Spleen (tissue), 11 donors: ENCODE data around the gene SV2B. TPM values are rescaled to one million over a fixed set of nuclear protein-coding genes. Genes with fewer than 3 reads are reported as not detected.

Experiments
- DNase-seq: peaks from one replicate; pipeline ENCODE4 v3.0.0-alpha.2; 2020
- H3K27ac ChIP-seq, 8 donors: fragments of 200-600 bp; sonication (generic) in 7 of 8; 1 replicate in 4 of 8; 2 replicates in 4 of 8; pipeline versions ENCODE4 v1.5.0 to v1.8.0; 2016 to 2021; ENCODE audit warnings: inconsistent platforms in 4 of 8, mild to moderate bottlenecking in 4 of 8, moderate library complexity in 1 of 8
- H3K27me3 ChIP-seq, 7 donors: fragments of 200-600 bp; sonication (generic) in 6 of 7; replicated peaks in 1 of 7; 1 replicate in 4 of 7; 2 replicates in 3 of 7; pipeline versions ENCODE4 v1.5.0 to v1.8.0; 2016 to 2021; ENCODE audit warnings: inconsistent platforms in 3 of 7, mild to moderate bottlenecking in 1 of 7
- H3K36me3 ChIP-seq, 6 donors: fragments of 200-600 bp; sonication (generic) in 5 of 6; 1 replicate in 4 of 6; 2 replicates in 2 of 6; pipeline versions ENCODE4 v1.5.0 to v1.8.0; 2016 to 2021; ENCODE audit warnings: inconsistent platforms in 2 of 6
- H3K4me1 ChIP-seq, 6 donors: fragments of 200-600 bp; sonication (generic) in 5 of 6; 1 replicate in 3 of 6; 2 replicates in 3 of 6; pipeline versions ENCODE4 v1.5.0 to v1.8.0; 2016 to 2021; ENCODE audit warnings: inconsistent platforms in 3 of 6
- H3K4me3 ChIP-seq, 8 donors: fragments of 200-600 bp; sonication (generic) in 7 of 8; 1 replicate in 4 of 8; 2 replicates in 4 of 8; pipeline versions ENCODE4 v1.5.0 to v1.8.0; 2016 to 2021; ENCODE audit warnings: inconsistent platforms in 4 of 8, mild to moderate bottlenecking in 4 of 8, moderate library complexity in 2 of 8
- H3K9me3 ChIP-seq, 8 donors: fragments of 200-600 bp; sonication (generic) in 7 of 8; 1 replicate in 4 of 8; 2 replicates in 4 of 8; pipeline versions ENCODE4 v1.5.0 to v1.8.0; 2016 to 2021; ENCODE audit warnings: inconsistent platforms in 4 of 8
- CTCF ChIP-seq, 11 experiments: fragments of 200-600 bp in 7 of 11; fragments of 450-650 bp in 4 of 11; sonication (generic) in 4 of 11; IDR thresholded peaks in 8 of 11; conservative IDR thresholded peaks in 3 of 11; 1 replicate in 7 of 11; 2 replicates in 4 of 11; pipeline versions ENCODE4 v1.4.0 to v1.8.0; 2016 to 2021; ENCODE audit warnings: antibody characterized with exemption in 11 of 11, inconsistent platforms in 4 of 11, mild to moderate bottlenecking in 1 of 11
- POLR2A ChIP-seq, 3 donors: fragments of 450-650 bp; IDR thresholded peaks; one replicate each; pipeline ENCODE4 v1.5.1; 2017; ENCODE audit warnings: antibody characterized with exemption in 3 of 3, mild to moderate bottlenecking in 1 of 3
- POLR2AphosphoS5 ChIP-seq, 3 donors: sonication (generic); formaldehyde crosslinking; IDR thresholded peaks; one replicate each; pipeline ENCODE4 v1.5.1; 2017; ENCODE audit warnings: antibody characterized with exemption in 3 of 3
- WGBS, 5 donors: extraction: QIAGEN DNeasy Blood & Tissue Kit in 3 of 5; methylation state at CpG; one replicate each; pipeline versions ENCODE4 v1.1.5 to v1.1.7; 2013 to 2018; 5-methylcytosine and 5-hydroxymethylcytosine counted together
- intact Hi-C: fragments of 100-400 bp; cut with DNase I; formaldehyde crosslinking; loops from one replicate; pipeline ENCODE4 v1.15.0; 2023; ENCODE audit warnings: low total_unique reads
- polyA plus RNA-seq, 3 donors: library from polyadenylated mRNA; stranded (reverse); fragments of 200-250 nt; gene quantifications; one replicate each; pipeline ENCODE4 v1.2.1, GENCODE V29; 2013
- total RNA-seq, 7 donors: library from RNA; depleted of rRNA in 3 of 7; stranded (reverse); fragments of >200 nt in 3 of 7; fragmentation: NEBNext Ultra II Directional in 4 of 7; extraction: Animal tissue kit (Norgen Biotek cat#: 25700) in 4 of 7; gene quantifications; one replicate each; pipeline versions ENCODE4 v1.1.0 to v1.2.1, GENCODE V29; 2016 to 2021
- donor health status: healthy with polysubstance abuse.
- donor health status: DM: no; HTN: no; CAD: no; lungs with moderate emphysema.
- donor health status: DM: no; HTN: no; CAD: no.
- donor health status: Bipolar disorder and iron deficiency.
- donor health status: healthy.
- donor health status: DM: no; HTN: no; CAD: no.
- donor health status: DM: yes; HTN: yes; CAD: no.

SV2B gene
- total and polyA plus RNA-seq, 10 donors: 0.07 to 1.2 (median 0.48) TPM

DNA sequence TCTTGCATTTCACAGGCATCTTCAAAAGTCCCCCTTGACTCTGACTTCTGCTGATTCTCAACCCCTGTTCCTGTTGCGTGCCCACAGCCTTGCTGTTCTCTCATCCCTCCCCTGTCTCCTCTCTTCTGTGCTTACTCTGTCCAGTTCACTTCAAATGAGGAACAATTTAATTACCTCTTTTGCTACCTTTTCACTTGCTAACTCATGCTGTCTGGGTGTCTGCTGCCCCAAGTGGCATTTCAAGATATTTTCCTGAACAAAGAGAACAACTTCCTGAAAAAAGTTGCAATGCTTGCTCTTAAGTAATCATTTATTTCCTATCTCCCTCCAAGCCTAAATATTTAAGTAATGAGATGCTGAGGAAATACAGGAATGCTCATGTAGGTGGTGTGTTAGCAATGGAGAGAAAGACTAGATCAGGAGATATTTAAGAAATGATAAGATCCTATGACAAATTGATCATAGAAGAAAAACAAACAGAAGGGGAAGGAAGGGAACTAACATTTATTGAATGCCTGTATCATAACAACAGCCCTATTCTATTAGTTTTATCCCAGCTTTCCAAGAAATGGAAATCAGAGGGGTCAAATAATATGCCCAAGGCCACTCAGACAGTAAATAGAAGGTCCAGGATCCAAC is 42.2 kb downstream of the SV2B start:
- H3K27ac ChIP-seq: no peak overlapping the region
- no peaks in the 10 kb centered on the region for H3K36me3 ChIP-seq
- peaks cover 0 to 10% (median 0%) of the 10 kb centered on the region in 8 donors for H3K9me3 ChIP-seq
- no peak overlapping the region for H3K4me3 ChIP-seq
- WGBS, 5 donors: 19 to 40% (median 27%) methylated on average over 1 of the region's 1 CpG
- intact Hi-C loops: no loop called here
- DNase-seq: no peak
- no peaks in the 10 kb centered on the region for H3K4me1 ChIP-seq
- H3K27me3 ChIP-seq: peaks cover 0 to 21% (median 0%) of the 10 kb centered on the region in 7 donors
- TF ChIP-seq POLR2AphosphoS5 (IDR thresholded peaks at IDR 0.05) (no peak), CTCF (IDR thresholded peaks at IDR 0.05 in 8 of 11, conservative IDR thresholded peaks at IDR 0.05 in 3 of 11) (peak in 7 of 11 experiments; percentile 14 to 34 (median 27))

- no peaks in the 10 kb centered on the region for H3K4me1 ChIP-seq
- no peaks in the 10 kb centered on the region for H3K36me3 ChIP-seq
- no peak overlapping the region for H3K4me3 ChIP-seq
- DNase-seq: no peak
- WGBS, 5 donors: 68 to 82% (median 71%) methylated on average over 7 of the region's 7 CpGs
- intact Hi-C loops: no loop called here
- no peak overlapping the region for H3K27ac ChIP-seq
- TF ChIP-seq POLR2A (IDR thresholded peaks at IDR 0.05) (no peak), POLR2AphosphoS5 (IDR thresholded peaks at IDR 0.05) (no peak), CTCF (IDR thresholded peaks at IDR 0.05 in 8 of 11, conservative IDR thresholded peaks at IDR 0.05 in 3 of 11) (no peak)
- H3K27me3 ChIP-seq: peaks cover 0 to 26% (median 0%) of the 10 kb centered on the region in 7 donors
- H3K9me3 ChIP-seq: peaks cover 0 to 7% (median 0%) of the 10 kb centered on the region in 8 donors
Measured at GRCh38 chr15:91142946-91143345, 42.9 kb downstream of the SV2B start.

- Histone ChIP-seq H3K9me3 (no peaks in the 10 kb centered on the region), H3K36me3 (no peaks in the 10 kb centered on the region), H3K4me3 (no peak overlapping the region), H3K4me1 (no peaks in the 10 kb centered on the region), H3K27ac (no peak overlapping the region), H3K27me3 (peaks cover 0 to 60% (median 0%) of the 10 kb centered on the region in 7 donors)
- intact Hi-C loops: no loop called here
- 64 to 84% (median 72%) methylated on average over 1 of the region's 1 CpG for WGBS, 5 donors
- TF ChIP-seq CTCF (IDR thresholded peaks at IDR 0.05 in 8 of 11, conservative IDR thresholded peaks at IDR 0.05 in 3 of 11) (no peak), POLR2A (IDR thresholded peaks at IDR 0.05) (no peak), POLR2AphosphoS5 (IDR thresholded peaks at IDR 0.05) (no peak)
- no peak for DNase-seq
Measured at GRCh38 chr15:91146728-91147127, 46.7 kb downstream of the SV2B start.

DNA sequence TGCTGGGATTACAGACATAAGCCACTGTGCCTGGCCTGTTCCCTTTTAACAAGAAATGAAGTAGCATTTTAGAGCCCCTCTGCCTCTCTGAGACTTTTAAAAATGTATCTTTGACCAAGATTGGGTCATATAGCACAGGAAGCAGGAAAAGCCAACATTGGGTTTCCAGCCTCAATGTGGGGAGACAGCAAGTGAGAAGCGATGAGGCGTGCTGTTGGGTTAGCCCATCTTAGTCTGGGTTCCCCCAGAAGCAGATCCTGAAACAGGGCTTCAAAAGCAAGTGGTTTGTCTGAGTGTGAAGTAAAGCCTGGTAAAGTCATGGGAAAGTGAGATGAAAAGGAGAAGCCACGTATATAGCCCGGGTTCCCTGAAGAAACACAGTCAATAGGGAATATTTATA is 48.2 kb downstream of the SV2B start:
- WGBS, 5 donors: 81 to 95% (median 92%) methylated on average over 4 of the region's 4 CpGs
- intact Hi-C loops: no loop called here
- H3K4me3 ChIP-seq: no peak overlapping the region

More for the DNA sequence above, 48.2 kb downstream of the SV2B start:
- DNase-seq: no peak
- TF ChIP-seq POLR2A (IDR thresholded peaks at IDR 0.05): no peak
- no peaks in the 10 kb centered on the region for H3K36me3 ChIP-seq
- no peak overlapping the region for H3K27ac ChIP-seq
- peaks cover 0 to 75% (median 6%) of the 10 kb centered on the region in 7 donors for H3K27me3 ChIP-seq
- no peaks in the 10 kb centered on the region for H3K4me1 ChIP-seq
- no peaks in the 10 kb centered on the region for H3K9me3 ChIP-seq
